HCT116 (cell line): ENCODE measurements around the gene ACAP3. TPM values are rescaled to one million over a fixed set of nuclear protein-coding genes. Genes with fewer than 3 reads are reported as not detected.
A peak's percentile ranks its signal among the peaks of the same experiment; 100 is the strongest.

Experiments
- ATAC-seq: fragments of 200-7000 bp; cut with Tn5 transposase; 2 replicates; pipeline ENCODE4 v1.9.1; 2020; ENCODE audit warnings: mild to moderate bottlenecking, moderate library complexity
- BruUV-seq: library from RNA; stranded (reverse); fragments of 400-500 nt; replicated peaks from 2 replicates; lab custom pipeline; 2021; lab: Mats Ljungman, UMichigan
- CTCF ChIA-PET: fragments of 300-600 bp; sonication (Branson Sonifier 250); formaldehyde crosslinking; loops from one replicate; lab custom pipeline; 2021; ENCODE audit warnings: antibody characterized with exemption; lab: Charles Lee
- POLR2A ChIA-PET: fragments of 300-600, 350-600 bp; sonication (Branson Sonifier 250); formaldehyde crosslinking; loops from one replicate; lab custom pipeline; 2021; ENCODE audit warnings: antibody characterized with exemption; lab: Charles Lee
- RAD21 ChIA-PET, 2 experiments: fragments of 300-600 bp; sonication (Branson Sonifier 250); formaldehyde crosslinking; loops; one replicate each; lab custom pipeline; 2023; ENCODE audit warnings: low total read pairs in 2 of 2; ENCODE audit not compliant: uncharacterized antibody in 2 of 2, unreplicated experiment in 2 of 2, low non-redundant PET in 1 of 2; lab: Charles Lee
- DNase-seq: peaks from one replicate; pipeline ENCODE4 v3.0.0-alpha.2; 2010; ENCODE audit warnings: low read depth, low spot score
- H2AFZ ChIP-seq: fragments of 200-600 bp; shearing (Covaris generic), sonication (generic); 2 replicates; pipeline ENCODE4 v1.6.1; 2017; ENCODE audit warnings: low read depth, mixed run types, mixed read lengths, antibody characterized with exemption, low read length; ENCODE audit not compliant: poor library complexity, severe bottlenecking
- H3K27ac ChIP-seq: 2 replicates; pipeline ENCODE4 v1.5.1; 2012; ENCODE audit warnings: low read depth, low read length
- H3K27me3 ChIP-seq: fragments of 200-600 bp; sonication (generic); 2 replicates; pipeline ENCODE4 v1.6.1; 2016; ENCODE audit warnings: mixed run types, low read length, mixed read lengths; ENCODE audit not compliant: insufficient read depth
- H3K36me3 ChIP-seq, 2 experiments: fragments of 200-500 bp in 1 of 2; fragments of 200-600 bp in 1 of 2; sonication (Bioruptor generic) in 1 of 2; sonication (generic) in 1 of 2; 2 replicates each; pipeline versions ENCODE4 v1.5.1 to v1.6.1; 2014 to 2016; ENCODE audit warnings: low read length in 2 of 2, inconsistent platforms in 1 of 2, mixed read lengths in 1 of 2, mixed run types in 1 of 2; ENCODE audit not compliant: insufficient read depth in 2 of 2, control insufficient read depth in 1 of 2
- H3K4me1 ChIP-seq, 2 experiments: fragments of 200-600 bp in 1 of 2; sonication (generic) in 1 of 2; 2 replicates each; pipeline versions ENCODE4 v1.5.1 to v1.6.1; 2012 to 2017; ENCODE audit warnings: low read length in 2 of 2, inconsistent platforms in 1 of 2, mild to moderate bottlenecking in 1 of 2, mixed read lengths in 1 of 2, mixed run types in 1 of 2, moderate library complexity in 1 of 2; ENCODE audit not compliant: insufficient read depth in 2 of 2, control insufficient read depth in 1 of 2
- H3K4me2 ChIP-seq: fragments of 200-600 bp; sonication (generic); 2 replicates; pipeline ENCODE4 v1.6.1; 2017; ENCODE audit warnings: mixed run types, low read length, mixed read lengths
- H3K4me3 ChIP-seq, 2 experiments: fragments of 200-600 bp in 1 of 2; sonication (generic) in 1 of 2; replicated peaks in 1 of 2; 2 replicates each; pipeline ENCODE4 v1.5.1; 2011 to 2016; ENCODE audit warnings: low read length in 2 of 2, control low read depth in 1 of 2, low read depth in 1 of 2, mild to moderate bottlenecking in 1 of 2, mixed read lengths in 1 of 2, mixed run types in 1 of 2
- H3K79me2 ChIP-seq: fragments of 200-600 bp; sonication (generic); 2 replicates; pipeline ENCODE4 v1.6.1; 2017; ENCODE audit warnings: mild to moderate bottlenecking, mixed run types, low read length, moderate library complexity, mixed read lengths; ENCODE audit not compliant: insufficient read depth
- H3K9ac ChIP-seq: fragments of 200-600 bp; sonication (generic); 2 replicates; pipeline ENCODE4 v1.6.1; 2016; ENCODE audit warnings: low read length, mixed read lengths
- H3K9me2 ChIP-seq: fragments of 200-600 bp; sonication (generic), shearing (Covaris generic); 2 replicates; pipeline ENCODE4 v1.6.1; 2017; ENCODE audit warnings: mixed run types, mild to moderate bottlenecking, moderate library complexity; ENCODE audit not compliant: insufficient read depth
- H3K9me3 ChIP-seq, 2 experiments: fragments of 200-500 bp in 1 of 2; fragments of 200-600 bp in 1 of 2; sonication (Bioruptor generic) in 1 of 2; sonication (generic) in 1 of 2; 2 replicates each; pipeline ENCODE4 v1.6.1; 2014 to 2017; ENCODE audit warnings: low read length in 2 of 2, mixed read lengths in 2 of 2, inconsistent platforms in 1 of 2, low read depth in 1 of 2, mild to moderate bottlenecking in 1 of 2, mixed run types in 1 of 2, moderate library complexity in 1 of 2; ENCODE audit not compliant: control insufficient read depth in 1 of 2, insufficient read depth in 1 of 2
- H4K20me1 ChIP-seq: fragments of 200-600 bp; sonication (generic), shearing (Covaris generic); 2 replicates; pipeline ENCODE4 v1.6.1; 2017; ENCODE audit warnings: mixed run types, mild to moderate bottlenecking, moderate library complexity; ENCODE audit not compliant: insufficient read depth
- CEBPB ChIP-seq: IDR thresholded peaks from 2 replicates; pipeline ENCODE4 v1.6.1; 2012; ENCODE audit warnings: low read depth
- CTCF ChIP-seq, 3 experiments: fragments of 200-600 bp in 1 of 3; sonication (generic) in 1 of 3; IDR thresholded peaks in 2 of 3; conservative IDR thresholded peaks in 1 of 3; 2 replicates each; pipeline ENCODE4 v1.5.1; 2012 to 2017; ENCODE audit warnings: low read depth in 2 of 3, low read length in 2 of 3, antibody characterized with exemption in 1 of 3, borderline replicate concordance in 1 of 3, control low read depth in 1 of 3, mild to moderate bottlenecking in 1 of 3, mixed read lengths in 1 of 3, mixed run types in 1 of 3, moderate library complexity in 1 of 3; ENCODE audit not compliant: insufficient read depth in 1 of 3
- ELF1 ChIP-seq: IDR thresholded peaks from 2 replicates; pipeline ENCODE4 v1.6.1; 2012; ENCODE audit warnings: low read depth, borderline replicate concordance
- EZH2 ChIP-seq: fragments of 200-600 bp; sonication (generic); IDR thresholded peaks from 2 replicates; pipeline ENCODE4 v1.6.1; 2017; ENCODE audit warnings: antibody characterized with exemption, mixed run types
- FOSL1 ChIP-seq: IDR thresholded peaks from 2 replicates; pipeline ENCODE4 v1.6.1; 2012; ENCODE audit warnings: low read depth
- POLR2AphosphoS5 ChIP-seq: IDR thresholded peaks from 2 replicates; pipeline ENCODE4 v1.6.1; 2011; ENCODE audit warnings: mild to moderate bottlenecking, low read depth, low read length, moderate library complexity
- RAD21 ChIP-seq: IDR thresholded peaks from 2 replicates; pipeline ENCODE4 v1.6.1; 2012; ENCODE audit warnings: low read depth, mild to moderate bottlenecking
- REST ChIP-seq: IDR thresholded peaks from 2 replicates; pipeline ENCODE4 v1.6.1; 2012; ENCODE audit warnings: low read depth
- SIN3A ChIP-seq: IDR thresholded peaks from 2 replicates; pipeline ENCODE4 v1.6.1; 2012; ENCODE audit warnings: low read depth
- SP1 ChIP-seq: IDR thresholded peaks from 2 replicates; pipeline ENCODE4 v1.6.1; 2012; ENCODE audit warnings: low read depth
- SRF ChIP-seq: IDR thresholded peaks from 2 replicates; pipeline ENCODE4 v1.6.1; 2012; ENCODE audit warnings: low read depth
- TCF7L2 ChIP-seq: IDR thresholded peaks from 2 replicates; pipeline ENCODE4 v1.7.0; 2011; ENCODE audit warnings: borderline replicate concordance, inconsistent platforms; ENCODE audit not compliant: insufficient read depth, insufficient read length; ENCODE audit errors: extremely low read depth
- ZFX ChIP-seq: fragments of 450-650 bp; IDR thresholded peaks from 2 replicates; pipeline ENCODE4 v1.6.1; 2017
- intact Hi-C: fragments of 100-400 bp; cut with micrococcal nuclease; formaldehyde crosslinking; loops from 2 replicates; pipeline ENCODE4 v1.10.0; 2022
- total RNA-seq: library from RNA; stranded (reverse); gene quantifications from one replicate; pipeline ENCODE4 v1.2.1, GENCODE V29; 2021; ENCODE audit not compliant: unreplicated experiment

ACAP3 gene
- total RNA-seq, 1 experiment from 2014 or later = 38.8 TPM

DNA sequence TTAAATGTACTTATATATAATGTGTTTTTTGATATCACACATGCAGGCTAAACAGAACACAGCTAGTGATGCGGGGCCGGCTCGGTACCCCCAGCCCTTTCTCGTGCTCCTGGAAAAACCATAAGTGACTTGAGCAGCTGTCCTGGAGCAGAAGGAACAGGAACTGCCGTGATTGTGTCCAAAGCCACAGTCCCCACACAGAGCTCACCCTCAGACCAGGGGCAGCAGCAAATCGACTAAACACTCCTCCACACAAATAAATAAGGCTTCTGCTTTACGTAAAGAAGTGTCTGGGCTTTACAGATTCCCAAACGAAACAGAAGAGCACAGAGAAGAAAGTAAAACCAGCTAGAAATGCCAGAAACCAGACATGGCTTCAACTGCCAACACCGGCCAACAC is 43.7 kb downstream of the ACAP3 start (continued):
- no peak for TF ChIP-seq SRF
- no peak for TF ChIP-seq TCF7L2
- no peak for TF ChIP-seq RAD21
- TF ChIP-seq ELF1 = no peak
- TF ChIP-seq SP1 = no peak
- no peak for TF ChIP-seq SIN3A
- TF ChIP-seq ZFX = no peak
- TF ChIP-seq EZH2 = no peak
- TF ChIP-seq, all 23 proteins: peak for 0

- no peak for ATAC-seq
- Histone ChIP-seq H3K9ac (no peak overlapping the region), H3K9me3 (no peaks in the 10 kb centered on the region), H3K27ac (no peak overlapping the region), H3K36me3 (peaks cover 21 to 47% of the 10 kb centered on the region in 2 experiments; a peak in 3 of 4 replicates), H4K20me1 (no peaks in the 10 kb centered on the region), H2AFZ (no peak overlapping the region)
- BruUV-seq = no TSS peak
- TF ChIP-seq REST (no peak), EZH2 (no peak), SIN3A (no peak), FOSL1 (no peak), SRF (no peak), CTCF (IDR thresholded peaks at IDR 0.05 in 2 of 3, conservative IDR thresholded peaks at IDR 0.05 in 1 of 3; ENCODE audit: borderline replicate concordance in 1 of 3, insufficient read depth in 1 of 3, low read depth in 2 of 3, low read length in 2 of 3) (no peak), POLR2AphosphoS5 (0 out of 2 replicates have a peak, but pooled peaks have one; percentile 20), CEBPB (no peak)
- TF ChIP-seq, all 23 proteins: peak for 1
- no peak for DNase-seq
- H3K4me1 ChIP-seq = peaks cover 0 to 5% of the 10 kb centered on the region in 2 experiments; a peak in 1 of 4 replicates
- ChIA-PET RAD21 (no interaction called here), CTCF (no interaction called here), POLR2A (no interaction called here)
- no peak overlapping the region for H3K4me3 ChIP-seq
- no peaks in the 10 kb centered on the region for H3K27me3 ChIP-seq
- peaks cover 38% of the 10 kb centered on the region for H3K79me2 ChIP-seq
- H3K9me2 ChIP-seq = no peaks in the 10 kb centered on the region
- H3K4me2 ChIP-seq = no peak overlapping the region
- intact Hi-C loops = no loop called here
These were observed 45.0 kb downstream of the ACAP3 start for GRCh38 chr1:1262758-1263157.
